ACC112 (cell line): ENCODE data around the gene FOSB.

ENCODE experiments used
- H2AFZ ChIP-seq: fragments of 200-600 bp; sonication (generic); one replicate; pipeline ENCODE4 v1.6.0; 2017; ENCODE audit warnings: antibody characterized with exemption, low read length; ENCODE audit not compliant: unreplicated experiment
- H3K27ac ChIP-seq: fragments of 200-600 bp; sonication (generic); 2 replicates; pipeline ENCODE4 v1.5.1; 2014; ENCODE audit warnings: low read depth, mild to moderate bottlenecking, antibody characterized with exemption, low read length, moderate library complexity
- H3K27me3 ChIP-seq: fragments of 200-600 bp; sonication (generic); 2 replicates; pipeline ENCODE4 v1.6.1; 2014; ENCODE audit warnings: mild to moderate bottlenecking, antibody characterized with exemption, low read length, moderate library complexity, mixed read lengths; ENCODE audit not compliant: insufficient read depth
- H3K36me3 ChIP-seq: fragments of 200-600 bp; sonication (generic); 2 replicates; pipeline ENCODE4 v1.6.1; 2016; ENCODE audit warnings: mild to moderate bottlenecking, antibody characterized with exemption, low read length, moderate library complexity, mixed read lengths; ENCODE audit not compliant: insufficient read depth
- H3K4me1 ChIP-seq: fragments of 200-600 bp; sonication (generic); one replicate; pipeline ENCODE4 v1.6.1; 2016; ENCODE audit warnings: low read length, mixed read lengths; ENCODE audit not compliant: insufficient read depth, unreplicated experiment, control insufficient read depth
- H3K4me3 ChIP-seq: fragments of 200-600 bp; sonication (generic); 2 replicates; pipeline ENCODE4 v1.5.1; 2014; ENCODE audit warnings: mild to moderate bottlenecking, low read depth, low read length
- H3K79me2 ChIP-seq: fragments of 200-600 bp; sonication (generic); one replicate; pipeline ENCODE4 v1.6.0; 2016; ENCODE audit warnings: low read length; ENCODE audit not compliant: control insufficient read depth, unreplicated experiment, insufficient read depth

The FOSB gene

DNA sequence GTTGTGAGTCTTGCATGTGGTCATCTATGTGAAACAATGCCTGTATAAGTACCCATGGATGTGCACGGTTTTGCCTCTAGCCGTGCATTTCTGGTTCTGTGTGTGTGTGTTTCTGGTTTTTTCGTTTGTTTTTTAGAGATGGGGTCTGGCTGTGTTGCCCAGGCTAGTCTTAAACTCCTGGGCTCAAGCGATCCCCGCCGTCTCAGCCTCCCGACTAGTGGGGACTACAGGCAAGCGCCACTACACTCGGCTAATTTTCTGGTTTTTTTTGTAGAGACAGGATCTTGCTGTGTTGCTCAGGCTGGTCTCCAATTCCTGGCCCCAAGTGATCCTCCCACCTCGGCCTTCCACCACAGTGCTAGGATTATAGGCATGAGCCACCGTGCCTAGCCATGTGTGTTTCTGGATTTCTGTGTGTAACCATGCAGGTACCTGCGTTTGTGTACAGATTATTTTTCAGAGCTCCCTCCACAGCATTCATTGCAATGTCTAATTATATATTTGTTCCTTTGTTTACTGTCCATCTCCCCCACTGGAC lies 15.9 kb upstream of the FOSB start:
- H3K27me3 ChIP-seq = no peaks in the 10 kb centered on the region
- H3K27ac ChIP-seq = no peak overlapping the region
- no peaks in the 10 kb centered on the region for H3K79me2 ChIP-seq
- peak overlapping the region; percentile 90; the same call in 1 of the 2 replicates for H3K4me3 ChIP-seq
- peaks cover 29% of the 10 kb centered on the region for H3K4me1 ChIP-seq
- no peak overlapping the region for H2AFZ ChIP-seq
- H3K36me3 ChIP-seq = no peaks in the 10 kb centered on the region

DNA sequence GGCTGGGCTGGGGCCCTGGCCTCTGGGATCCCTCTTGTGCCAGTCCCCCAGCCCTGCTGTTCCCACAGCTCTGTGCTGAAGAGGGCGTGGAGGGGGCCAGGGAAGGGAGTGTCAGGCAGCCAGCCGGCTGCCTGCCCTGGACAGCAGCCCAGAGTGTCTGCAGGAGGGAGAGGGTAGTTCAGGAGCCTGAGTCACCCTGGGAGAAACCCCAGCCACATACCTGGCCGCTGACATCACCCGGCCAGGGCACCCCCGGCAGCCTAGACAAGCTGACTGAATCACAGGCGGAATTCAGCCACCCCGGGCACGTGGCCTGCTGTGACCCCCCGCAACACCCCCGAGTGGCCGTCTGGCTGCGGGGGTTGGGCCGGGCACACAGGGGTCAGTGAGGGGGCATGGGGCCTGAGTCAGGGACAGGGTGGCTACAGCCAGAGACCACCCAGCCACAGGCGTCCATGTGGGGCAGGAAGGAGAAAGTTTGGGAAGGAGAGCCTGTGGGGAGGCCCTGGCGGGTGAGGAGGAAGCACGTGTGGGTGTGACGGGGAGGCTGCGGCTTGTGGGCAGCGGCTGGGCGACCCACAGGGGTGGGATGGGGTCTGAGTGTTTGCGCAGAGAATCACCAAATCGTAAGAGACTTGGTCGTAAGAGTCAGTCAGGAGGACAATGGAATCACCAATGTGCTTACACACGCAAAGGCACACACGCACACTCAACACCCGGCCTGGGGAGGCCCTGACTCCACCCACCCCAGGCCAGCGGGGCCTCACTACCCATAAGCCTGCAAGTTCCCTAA lies 11.9 kb upstream of the FOSB start:
- H3K79me2 ChIP-seq = no peaks in the 10 kb centered on the region
- peaks cover 24% of the 10 kb centered on the region for H3K4me1 ChIP-seq
- H2AFZ ChIP-seq = no peak overlapping the region
- H3K27ac ChIP-seq = peak overlapping the region; percentile 97
- H3K36me3 ChIP-seq = no peaks in the 10 kb centered on the region
- H3K4me3 ChIP-seq = peak overlapping the region; percentile 61
- no peaks in the 10 kb centered on the region for H3K27me3 ChIP-seq

DNA sequence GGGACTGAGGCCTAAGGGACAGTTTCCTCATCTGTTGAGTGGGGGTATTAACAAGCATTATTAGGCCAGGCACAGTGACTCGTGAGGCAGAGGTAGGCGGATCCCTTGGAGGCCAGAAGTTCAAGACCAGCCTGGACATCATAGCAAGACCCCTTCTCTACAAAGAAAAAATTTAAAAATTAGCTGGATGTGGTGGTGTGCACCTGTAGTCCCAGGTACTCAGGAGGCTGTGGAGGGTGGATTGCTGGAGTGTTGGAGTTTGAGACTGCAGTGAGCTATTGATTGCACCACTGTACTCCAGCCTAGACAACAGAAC lies 11.3 kb upstream of the FOSB start:
- Histone ChIP-seq H3K36me3 (no peaks in the 10 kb centered on the region), H3K79me2 (no peaks in the 10 kb centered on the region), H3K4me3 (no peak overlapping the region), H2AFZ (no peak overlapping the region), H3K4me1 (peaks cover 20% of the 10 kb centered on the region), H3K27ac (peak overlapping the region; percentile 97), H3K27me3 (no peaks in the 10 kb centered on the region)

DNA sequence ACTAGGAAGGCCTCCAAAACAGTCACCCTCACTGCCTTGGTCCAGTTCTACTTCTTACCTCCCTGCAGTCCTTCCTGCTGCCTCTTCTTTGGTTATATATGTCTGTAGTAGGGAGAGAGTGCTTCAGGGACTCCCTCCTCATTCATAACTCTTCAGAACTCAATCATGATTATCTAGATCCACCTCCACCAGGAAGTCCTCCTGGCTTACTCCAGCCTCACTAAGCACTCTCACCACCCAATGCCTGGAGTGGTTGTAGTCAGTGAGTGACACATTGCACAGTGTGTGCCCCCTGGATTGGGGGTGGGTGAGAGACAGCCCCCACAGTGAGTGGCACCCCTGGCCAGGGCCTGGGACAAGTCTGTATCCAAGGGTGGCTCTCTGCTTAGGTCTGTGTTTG lies 10.0 kb upstream of the FOSB start:
- Histone ChIP-seq H3K4me1 (peaks cover 17% of the 10 kb centered on the region), H3K79me2 (no peaks in the 10 kb centered on the region), H2AFZ (no peak overlapping the region), H3K36me3 (no peaks in the 10 kb centered on the region), H3K27me3 (no peaks in the 10 kb centered on the region), H3K27ac (no peak overlapping the region), H3K4me3 (no peak overlapping the region)

DNA sequence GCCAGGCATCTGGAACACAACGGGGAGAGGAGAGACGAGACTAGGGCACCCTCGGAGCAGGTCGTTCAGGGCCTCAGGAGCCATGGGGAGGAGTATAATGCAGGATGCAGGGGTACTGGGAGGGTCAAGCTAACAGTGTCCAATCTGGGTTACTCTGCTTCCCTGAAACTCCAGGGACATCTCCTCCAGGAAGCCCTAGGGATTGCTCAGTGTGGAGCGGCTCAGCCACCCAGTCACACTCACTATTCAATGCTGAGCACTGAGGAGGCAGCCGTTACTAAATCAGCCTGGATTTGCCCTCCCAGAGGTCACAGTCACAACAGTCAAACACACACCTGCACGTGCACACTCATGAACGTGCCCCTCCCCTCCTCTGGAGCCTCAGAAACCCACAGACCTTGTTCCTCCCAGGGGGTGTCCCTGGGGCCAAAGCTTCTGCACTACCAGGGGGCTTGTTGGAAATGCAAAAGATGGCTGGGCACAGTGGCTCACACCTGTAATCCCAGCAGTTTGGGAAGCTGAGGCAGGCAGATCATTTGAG lies 6.9 kb upstream of the FOSB start:
- H3K27me3 ChIP-seq = no peaks in the 10 kb centered on the region
- no peaks in the 10 kb centered on the region for H3K36me3 ChIP-seq
- no peak overlapping the region for H3K4me3 ChIP-seq
- H3K27ac ChIP-seq = no peak overlapping the region
- H2AFZ ChIP-seq = no peak overlapping the region
- H3K4me1 ChIP-seq = no peaks in the 10 kb centered on the region
- no peaks in the 10 kb centered on the region for H3K79me2 ChIP-seq

DNA sequence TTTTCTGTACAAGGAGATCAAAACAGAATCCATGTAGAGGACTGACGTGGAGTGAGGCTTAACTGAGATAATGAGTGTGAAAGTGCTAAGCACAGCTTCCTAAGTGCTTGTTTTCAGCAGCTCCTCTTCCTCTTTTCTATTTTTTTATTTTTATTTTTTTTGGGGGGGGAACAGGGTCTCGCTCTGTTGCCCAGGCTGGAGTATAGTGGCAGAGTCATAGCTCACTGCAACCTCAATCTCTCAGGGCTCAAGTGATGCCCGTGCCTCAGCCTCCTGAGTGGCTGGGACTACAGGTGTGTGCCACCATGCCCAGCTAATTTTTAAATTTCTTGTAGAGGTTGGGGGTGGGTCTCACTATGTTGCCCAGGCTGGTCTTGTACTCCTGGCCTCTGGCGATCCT lies 5.6 kb upstream of the FOSB start:
- H3K27ac ChIP-seq = no peak overlapping the region
- no peaks in the 10 kb centered on the region for H3K4me1 ChIP-seq
- no peaks in the 10 kb centered on the region for H3K79me2 ChIP-seq

DNA sequence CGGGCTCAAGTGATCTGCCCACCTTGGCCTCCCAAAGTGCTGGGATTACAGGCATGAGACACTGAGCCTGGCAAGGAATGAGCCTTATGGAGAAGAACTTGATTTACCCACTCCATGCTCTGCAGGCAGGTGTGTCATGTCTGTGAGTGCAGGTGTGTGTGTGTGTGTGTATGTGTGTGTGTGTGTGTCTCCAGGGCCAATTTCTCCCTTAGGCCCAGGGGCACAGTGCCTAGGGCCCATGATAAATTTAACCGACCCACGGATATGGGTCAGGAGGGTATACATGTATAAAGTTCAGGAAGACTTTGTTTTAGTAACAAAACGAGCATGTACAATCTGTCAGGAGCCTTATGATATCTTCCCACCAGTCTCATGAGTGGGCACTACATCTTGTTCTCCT lies 4.6 kb upstream of the FOSB start:
- H3K36me3 ChIP-seq = no peaks in the 10 kb centered on the region
- no peak overlapping the region for H2AFZ ChIP-seq
- H3K27me3 ChIP-seq = no peaks in the 10 kb centered on the region
- no peak overlapping the region for H3K27ac ChIP-seq
- H3K4me1 ChIP-seq = no peaks in the 10 kb centered on the region
- H3K79me2 ChIP-seq = no peaks in the 10 kb centered on the region
- H3K4me3 ChIP-seq = no peak overlapping the region

More for the DNA sequence above, 5.6 kb upstream of the FOSB start:
- Histone ChIP-seq H3K36me3 (no peaks in the 10 kb centered on the region), H3K27me3 (no peaks in the 10 kb centered on the region), H2AFZ (no peak overlapping the region), H3K4me3 (no peak overlapping the region)

DNA sequence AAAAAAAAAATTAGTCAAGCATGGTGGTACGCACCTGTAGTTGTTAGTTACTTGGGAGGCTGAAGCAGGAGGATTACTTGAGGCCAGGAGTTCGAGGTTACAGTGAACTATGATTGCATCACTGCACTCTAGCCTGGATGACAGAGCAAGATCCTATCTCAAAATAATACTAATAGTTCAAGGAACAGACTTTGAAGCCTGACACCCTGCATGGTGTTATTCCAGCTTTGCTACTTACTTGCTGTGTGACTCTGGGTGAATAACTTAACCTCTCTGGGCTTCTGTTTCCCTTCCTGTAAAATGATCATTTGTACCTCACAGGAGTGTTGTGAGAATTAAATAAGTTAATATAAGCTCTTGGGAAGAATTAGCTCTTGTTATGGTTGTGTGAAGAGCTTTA lies 3.5 kb upstream of the FOSB start:
- Histone ChIP-seq H3K27ac (no peak overlapping the region), H3K4me1 (no peaks in the 10 kb centered on the region), H3K27me3 (no peaks in the 10 kb centered on the region), H3K79me2 (no peaks in the 10 kb centered on the region), H3K36me3 (no peaks in the 10 kb centered on the region), H3K4me3 (no peak overlapping the region), H2AFZ (no peak overlapping the region)

DNA sequence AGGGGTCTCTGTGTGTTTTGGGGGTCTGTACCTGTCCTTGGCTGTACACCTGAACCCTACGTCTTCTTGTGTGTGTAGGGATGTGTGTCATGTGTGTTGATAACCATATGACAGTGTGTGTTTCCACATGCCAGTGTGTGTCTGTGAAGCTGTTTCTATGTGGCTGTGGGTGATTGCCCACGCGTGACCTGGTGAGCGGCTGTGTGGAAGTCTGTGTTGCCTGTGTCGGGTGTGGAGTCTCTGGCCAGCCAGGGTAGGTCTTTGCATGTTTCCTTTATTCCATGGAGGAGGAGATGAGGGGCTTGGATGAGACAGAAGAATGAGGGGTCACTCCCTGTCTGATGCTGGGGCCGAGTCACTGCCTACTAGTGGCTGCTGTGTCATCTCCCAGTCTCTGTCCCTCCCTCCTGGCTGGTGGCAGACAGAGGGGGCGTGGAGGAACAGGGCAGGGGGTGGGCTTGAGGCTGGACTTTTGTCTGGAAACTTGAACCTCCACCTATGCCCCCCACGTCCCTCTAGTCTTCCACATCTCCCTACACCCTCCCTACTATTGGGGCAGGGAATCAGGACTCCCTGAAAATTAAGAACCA lies 2.8 kb upstream of the FOSB start:
- H3K4me3 ChIP-seq = no peak overlapping the region

DNA sequence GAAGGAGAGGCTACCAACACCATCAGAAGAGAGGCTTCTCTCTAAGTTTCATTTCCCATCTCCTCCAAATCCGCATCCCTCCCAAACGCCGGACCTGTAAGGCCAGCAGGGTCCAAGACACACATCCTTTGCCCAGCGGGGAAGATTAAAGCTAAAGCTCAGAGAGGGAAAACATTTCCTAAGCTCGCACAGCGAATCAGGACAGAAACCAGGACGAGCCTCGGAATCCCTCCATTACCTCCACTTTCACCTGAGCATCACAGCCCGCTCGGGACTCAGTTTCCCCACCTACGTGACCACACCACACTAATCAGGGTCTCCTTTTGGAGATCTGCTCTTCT lies 711 bp upstream of the FOSB start:
- Histone ChIP-seq H3K27me3 (no peaks in the 10 kb centered on the region), H3K4me3 (peak overlapping the region; percentile 79), H2AFZ (peak overlapping the region; percentile 74), H3K79me2 (no peaks in the 10 kb centered on the region), H3K36me3 (no peaks in the 10 kb centered on the region), H3K4me1 (no peaks in the 10 kb centered on the region), H3K27ac (peak overlapping the region; percentile 91)

More for the DNA sequence above, 2.8 kb upstream of the FOSB start:
- Histone ChIP-seq H3K79me2 (no peaks in the 10 kb centered on the region), H3K4me1 (no peaks in the 10 kb centered on the region), H2AFZ (no peak overlapping the region), H3K27ac (no peak overlapping the region), H3K27me3 (no peaks in the 10 kb centered on the region), H3K36me3 (no peaks in the 10 kb centered on the region)

DNA sequence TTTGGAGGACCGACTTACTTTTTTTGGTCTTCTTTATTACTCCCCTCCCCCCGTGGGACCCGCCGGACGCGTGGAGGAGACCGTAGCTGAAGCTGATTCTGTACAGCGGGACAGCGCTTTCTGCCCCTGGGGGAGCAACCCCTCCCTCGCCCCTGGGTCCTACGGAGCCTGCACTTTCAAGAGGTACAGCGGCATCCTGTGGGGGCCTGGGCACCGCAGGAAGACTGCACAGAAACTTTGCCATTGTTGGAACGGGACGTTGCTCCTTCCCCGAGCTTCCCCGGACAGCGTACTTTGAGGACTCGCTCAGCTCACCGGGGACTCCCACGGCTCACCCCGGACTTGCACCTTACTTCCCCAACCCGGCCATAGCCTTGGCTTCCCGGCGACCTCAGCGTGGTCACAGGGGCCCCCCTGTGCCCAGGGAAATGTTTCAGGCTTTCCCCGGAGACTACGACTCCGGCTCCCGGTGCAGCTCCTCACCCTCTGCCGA lies 409 bp downstream of the FOSB start:
- Histone ChIP-seq H3K4me1 (no peaks in the 10 kb centered on the region), H2AFZ (no peak overlapping the region), H3K27me3 (no peaks in the 10 kb centered on the region), H3K27ac (peak overlapping the region; percentile 91), H3K4me3 (peak overlapping the region; percentile 79), H3K79me2 (no peaks in the 10 kb centered on the region), H3K36me3 (no peaks in the 10 kb centered on the region)
